HEK293 (cell line): ENCODE measurements around the gene MARK4.

Source experiments
- KLF16 ChIP-seq: fragments of 450-650 bp; formaldehyde crosslinking; IDR thresholded peaks from 2 replicates; pipeline ENCODE4 v1.5.1; 2017; ENCODE audit warnings: missing biosample characterization, missing genetic modification characterization
- TCF7L2 ChIP-seq: IDR thresholded peaks from 2 replicates; pipeline ENCODE4 v1.6.1; 2011; ENCODE audit warnings: low read depth, mild to moderate bottlenecking, inconsistent platforms, low read length, moderate library complexity, borderline replicate concordance
- YY1 ChIP-seq: fragments of 450-650 bp; formaldehyde crosslinking; IDR thresholded peaks from 2 replicates; pipeline ENCODE4 v1.5.1; 2018; ENCODE audit warnings: missing biosample characterization, missing genetic modification characterization
- ZIC2 ChIP-seq: fragments of 450-650 bp; formaldehyde crosslinking; IDR thresholded peaks from 2 replicates; pipeline ENCODE4 v1.5.1; 2016; ENCODE audit warnings: missing biosample characterization, missing genetic modification characterization
- ZNF416 ChIP-seq: fragments of 450-650 bp; formaldehyde crosslinking; IDR thresholded peaks from 2 replicates; pipeline ENCODE4 v1.5.1; 2016; ENCODE audit warnings: missing biosample characterization, missing genetic modification characterization
- TF ChIP-seq, protein P1 (sequence below): fragments of 450-650 bp; formaldehyde crosslinking; IDR thresholded peaks from 2 replicates; pipeline ENCODE4 v1.5.1; 2016; ENCODE audit warnings: missing biosample characterization, missing genetic modification characterization
- TF ChIP-seq, protein P2 (sequence below): fragments of 450-650 bp; formaldehyde crosslinking; IDR thresholded peaks from 2 replicates; pipeline ENCODE4 v1.5.1; 2016; ENCODE audit warnings: missing biosample characterization, missing genetic modification characterization

DNA sequence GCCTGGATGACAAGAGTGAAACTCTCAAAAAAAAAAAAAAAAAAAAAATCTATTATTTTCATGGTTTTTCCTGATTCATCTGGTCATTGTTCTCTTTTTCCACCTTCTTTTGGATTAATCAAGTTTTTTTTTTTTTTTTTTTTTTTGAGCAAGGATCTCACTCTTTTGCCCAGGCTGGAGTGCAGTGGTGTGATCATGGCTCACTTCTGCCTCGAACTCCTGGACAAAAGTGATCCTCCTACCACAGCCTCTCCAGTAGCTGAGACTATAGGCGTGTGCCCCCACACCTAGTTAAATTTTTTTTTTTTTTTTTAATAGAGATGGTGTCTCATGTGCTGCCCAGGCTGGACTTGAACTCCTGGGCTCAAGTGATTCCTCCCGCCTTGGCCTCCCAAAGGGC is 44.7 kb upstream of the MARK4 start:
- TF ChIP-seq ZIC2 (tag by site-specific recombination) (no peak), ZNF416 (tag by site-specific recombination) (no peak), KLF16 (tag by site-specific recombination) (no peak), TCF7L2 (no peak), YY1 (tag by site-specific recombination) (no peak)
- TF ChIP-seq, protein P1, sequence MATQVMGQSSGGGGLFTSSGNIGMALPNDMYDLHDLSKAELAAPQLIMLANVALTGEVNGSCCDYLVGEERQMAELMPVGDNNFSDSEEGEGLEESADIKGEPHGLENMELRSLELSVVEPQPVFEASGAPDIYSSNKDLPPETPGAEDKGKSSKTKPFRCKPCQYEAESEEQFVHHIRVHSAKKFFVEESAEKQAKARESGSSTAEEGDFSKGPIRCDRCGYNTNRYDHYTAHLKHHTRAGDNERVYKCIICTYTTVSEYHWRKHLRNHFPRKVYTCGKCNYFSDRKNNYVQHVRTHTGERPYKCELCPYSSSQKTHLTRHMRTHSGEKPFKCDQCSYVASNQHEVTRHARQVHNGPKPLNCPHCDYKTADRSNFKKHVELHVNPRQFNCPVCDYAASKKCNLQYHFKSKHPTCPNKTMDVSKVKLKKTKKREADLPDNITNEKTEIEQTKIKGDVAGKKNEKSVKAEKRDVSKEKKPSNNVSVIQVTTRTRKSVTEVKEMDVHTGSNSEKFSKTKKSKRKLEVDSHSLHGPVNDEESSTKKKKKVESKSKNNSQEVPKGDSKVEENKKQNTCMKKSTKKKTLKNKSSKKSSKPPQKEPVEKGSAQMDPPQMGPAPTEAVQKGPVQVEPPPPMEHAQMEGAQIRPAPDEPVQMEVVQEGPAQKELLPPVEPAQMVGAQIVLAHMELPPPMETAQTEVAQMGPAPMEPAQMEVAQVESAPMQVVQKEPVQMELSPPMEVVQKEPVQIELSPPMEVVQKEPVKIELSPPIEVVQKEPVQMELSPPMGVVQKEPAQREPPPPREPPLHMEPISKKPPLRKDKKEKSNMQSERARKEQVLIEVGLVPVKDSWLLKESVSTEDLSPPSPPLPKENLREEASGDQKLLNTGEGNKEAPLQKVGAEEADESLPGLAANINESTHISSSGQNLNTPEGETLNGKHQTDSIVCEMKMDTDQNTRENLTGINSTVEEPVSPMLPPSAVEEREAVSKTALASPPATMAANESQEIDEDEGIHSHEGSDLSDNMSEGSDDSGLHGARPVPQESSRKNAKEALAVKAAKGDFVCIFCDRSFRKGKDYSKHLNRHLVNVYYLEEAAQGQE (tag by site-specific recombination), result no peak
- TF ChIP-seq, protein P2, sequence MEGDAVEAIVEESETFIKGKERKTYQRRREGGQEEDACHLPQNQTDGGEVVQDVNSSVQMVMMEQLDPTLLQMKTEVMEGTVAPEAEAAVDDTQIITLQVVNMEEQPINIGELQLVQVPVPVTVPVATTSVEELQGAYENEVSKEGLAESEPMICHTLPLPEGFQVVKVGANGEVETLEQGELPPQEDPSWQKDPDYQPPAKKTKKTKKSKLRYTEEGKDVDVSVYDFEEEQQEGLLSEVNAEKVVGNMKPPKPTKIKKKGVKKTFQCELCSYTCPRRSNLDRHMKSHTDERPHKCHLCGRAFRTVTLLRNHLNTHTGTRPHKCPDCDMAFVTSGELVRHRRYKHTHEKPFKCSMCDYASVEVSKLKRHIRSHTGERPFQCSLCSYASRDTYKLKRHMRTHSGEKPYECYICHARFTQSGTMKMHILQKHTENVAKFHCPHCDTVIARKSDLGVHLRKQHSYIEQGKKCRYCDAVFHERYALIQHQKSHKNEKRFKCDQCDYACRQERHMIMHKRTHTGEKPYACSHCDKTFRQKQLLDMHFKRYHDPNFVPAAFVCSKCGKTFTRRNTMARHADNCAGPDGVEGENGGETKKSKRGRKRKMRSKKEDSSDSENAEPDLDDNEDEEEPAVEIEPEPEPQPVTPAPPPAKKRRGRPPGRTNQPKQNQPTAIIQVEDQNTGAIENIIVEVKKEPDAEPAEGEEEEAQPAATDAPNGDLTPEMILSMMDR (tag by site-specific recombination), result no peak
